SH-SY5Y (cell line): ENCODE data around the gene CLIC4.

Experiments
- GATA2 ChIP-seq: IDR thresholded peaks from 2 replicates; pipeline ENCODE4 v1.6.1; 2011; ENCODE audit warnings: mild to moderate bottlenecking, low read depth, low read length
- GATA3 ChIP-seq: IDR thresholded peaks from 2 replicates; pipeline ENCODE4 v1.6.1; 2011; ENCODE audit warnings: low read depth, mild to moderate bottlenecking, low read length, moderate library complexity

- TF ChIP-seq GATA2, result no peak
- TF ChIP-seq GATA3, result no peak
These were observed 147.2 kb downstream of the CLIC4 start for GRCh38 chr1:24892188-24893153.
